Smooth muscle cell (in vitro differentiated cells): ENCODE data around the gene PTTG1. TPM values are rescaled to one million over a fixed set of nuclear protein-coding genes. Genes with fewer than 3 reads are reported as not detected.

ENCODE experiments used
- DNase-seq: peaks from one replicate; lab custom pipeline; 2025; ENCODE audit not compliant: unreplicated experiment; lab: John Stamatoyannopoulos, UW
- H2AFZ ChIP-seq: fragments of 200-600 bp; sonication (generic); 2 replicates; pipeline ENCODE4 v1.6.0; 2016; ENCODE audit warnings: antibody characterized with exemption, low read depth, mild to moderate bottlenecking
- H3F3A ChIP-seq: fragments of 200-600 bp; sonication (generic); 2 replicates; pipeline ENCODE4 v1.6.0; 2017; ENCODE audit warnings: antibody characterized with exemption, low read depth
- H3K27ac ChIP-seq: fragments of 200-600 bp; sonication (generic); 2 replicates; pipeline ENCODE4 v1.5.1; 2016; ENCODE audit warnings: low read depth, mild to moderate bottlenecking
- H3K27me3 ChIP-seq: fragments of 200-600 bp; sonication (generic); 2 replicates; pipeline ENCODE4 v1.6.1; 2016; ENCODE audit warnings: low read depth, mild to moderate bottlenecking
- H3K36me3 ChIP-seq: fragments of 200-600 bp; sonication (generic); 2 replicates; pipeline ENCODE4 v1.5.1; 2016; ENCODE audit warnings: low read depth
- H3K4me1 ChIP-seq: fragments of 200-600 bp; sonication (generic); 2 replicates; pipeline ENCODE4 v1.5.1; 2016; ENCODE audit warnings: low read depth
- H3K4me2 ChIP-seq: fragments of 200-600 bp; sonication (generic); 2 replicates; pipeline ENCODE4 v1.6.0; 2016; ENCODE audit warnings: mild to moderate bottlenecking
- H3K4me3 ChIP-seq: fragments of 200-600 bp; sonication (generic); 2 replicates; pipeline ENCODE4 v1.5.1; 2016; ENCODE audit warnings: mild to moderate bottlenecking
- H3K79me2 ChIP-seq: fragments of 200-600 bp; sonication (generic); 2 replicates; pipeline ENCODE4 v1.6.0; 2016; ENCODE audit warnings: low read depth, mild to moderate bottlenecking
- H3K9ac ChIP-seq: fragments of 200-600 bp; sonication (generic); 2 replicates; pipeline ENCODE4 v1.6.0; 2016; ENCODE audit warnings: low read depth
- H3K9me3 ChIP-seq: fragments of 200-600 bp; sonication (generic); replicated peaks from 2 replicates; pipeline ENCODE4 v1.5.1; 2016; ENCODE audit warnings: low read depth
- H4K20me1 ChIP-seq: fragments of 200-600 bp; sonication (generic); 2 replicates; pipeline ENCODE4 v1.6.0; 2016; ENCODE audit warnings: low read depth
- WGBS: methylation state at CpG from one replicate; pipeline ENCODE4 v1.1.7; 2016; ENCODE audit warnings: low lambda C conversion rate; 5-methylcytosine and 5-hydroxymethylcytosine counted together
- polyA plus RNA-seq: library from polyadenylated mRNA; unstranded; fragments of >200 nt; fragmentation: Nextera tagmentation; extraction: Ambion mirVana; gene quantifications from 2 replicates; pipeline ENCODE4 v1.2.1, GENCODE V29; 2016
- total RNA-seq: library from RNA; depleted of rRNA; stranded (reverse); fragments of >200 nt; gene quantifications from 2 replicates; pipeline ENCODE4 v1.2.3, GENCODE V29; 2014
- TF ChIP-seq, protein P1 (sequence below): fragments of 200-600 bp; sonication (generic); IDR thresholded peaks from 2 replicates; pipeline ENCODE4 v1.5.1; 2017; ENCODE audit warnings: borderline replicate concordance, mild to moderate bottlenecking, antibody characterized with exemption; ENCODE audit not compliant: insufficient read depth, poor library complexity, severe bottlenecking

The PTTG1 gene
- total and polyA plus RNA-seq, 2 experiments from 2014 or later, result 92.3 to 98.7 TPM

DNA sequence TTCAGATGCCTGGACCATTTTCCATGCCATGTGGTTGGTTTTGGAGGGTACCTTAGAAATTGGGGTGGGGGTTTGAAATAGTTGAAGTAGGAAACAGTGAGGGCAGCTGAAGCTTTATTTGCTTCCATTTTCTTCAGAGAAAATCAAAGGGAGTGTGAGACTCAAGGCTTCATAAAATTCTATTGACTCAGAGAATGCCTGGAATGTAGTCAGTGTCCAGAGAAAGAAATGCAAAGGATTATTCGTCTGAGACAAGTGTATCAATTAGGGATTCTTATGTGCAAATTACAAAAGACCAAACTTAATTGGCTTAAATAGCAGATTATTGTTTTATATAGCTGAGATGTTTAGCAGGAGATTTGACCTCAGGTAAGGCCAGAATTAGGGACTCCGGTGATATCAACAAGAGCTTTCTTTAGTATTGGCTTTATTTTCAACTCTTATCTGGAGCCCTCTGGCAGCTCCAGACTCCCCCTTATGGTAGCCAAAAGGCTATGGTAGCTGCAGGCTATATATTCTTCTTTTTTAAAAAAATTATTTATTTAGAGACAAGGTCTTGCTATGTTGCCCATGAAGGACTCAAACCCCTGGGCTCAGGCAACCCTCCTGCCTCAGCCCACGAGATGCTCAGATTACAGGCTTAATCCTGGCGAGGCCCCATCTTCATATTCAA lies 38.9 kb downstream of the PTTG1 start:
- peak overlapping the region; percentile 1 for H3K4me2 ChIP-seq
- H3K79me2 ChIP-seq, result no peaks in the 10 kb centered on the region
- H3K36me3 ChIP-seq, result no peaks in the 10 kb centered on the region
- H2AFZ ChIP-seq, result no peak overlapping the region
- H3K4me1 ChIP-seq, result no peaks in the 10 kb centered on the region
- H3K27ac ChIP-seq, result no peak overlapping the region
- H3K4me3 ChIP-seq, result no peak overlapping the region
- H3K27me3 ChIP-seq, result no peaks in the 10 kb centered on the region
- H3K9me3 ChIP-seq, result no peaks in the 10 kb centered on the region
- TF ChIP-seq, protein P1, sequence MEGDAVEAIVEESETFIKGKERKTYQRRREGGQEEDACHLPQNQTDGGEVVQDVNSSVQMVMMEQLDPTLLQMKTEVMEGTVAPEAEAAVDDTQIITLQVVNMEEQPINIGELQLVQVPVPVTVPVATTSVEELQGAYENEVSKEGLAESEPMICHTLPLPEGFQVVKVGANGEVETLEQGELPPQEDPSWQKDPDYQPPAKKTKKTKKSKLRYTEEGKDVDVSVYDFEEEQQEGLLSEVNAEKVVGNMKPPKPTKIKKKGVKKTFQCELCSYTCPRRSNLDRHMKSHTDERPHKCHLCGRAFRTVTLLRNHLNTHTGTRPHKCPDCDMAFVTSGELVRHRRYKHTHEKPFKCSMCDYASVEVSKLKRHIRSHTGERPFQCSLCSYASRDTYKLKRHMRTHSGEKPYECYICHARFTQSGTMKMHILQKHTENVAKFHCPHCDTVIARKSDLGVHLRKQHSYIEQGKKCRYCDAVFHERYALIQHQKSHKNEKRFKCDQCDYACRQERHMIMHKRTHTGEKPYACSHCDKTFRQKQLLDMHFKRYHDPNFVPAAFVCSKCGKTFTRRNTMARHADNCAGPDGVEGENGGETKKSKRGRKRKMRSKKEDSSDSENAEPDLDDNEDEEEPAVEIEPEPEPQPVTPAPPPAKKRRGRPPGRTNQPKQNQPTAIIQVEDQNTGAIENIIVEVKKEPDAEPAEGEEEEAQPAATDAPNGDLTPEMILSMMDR, result no peak
- H3K9ac ChIP-seq, result no peak overlapping the region
- no peak for DNase-seq
- H4K20me1 ChIP-seq, result no peaks in the 10 kb centered on the region
- H3F3A ChIP-seq, result peaks cover 6% of the 10 kb centered on the region
- WGBS, result 73% methylated on average over 4 of the region's 4 CpGs

DNA sequence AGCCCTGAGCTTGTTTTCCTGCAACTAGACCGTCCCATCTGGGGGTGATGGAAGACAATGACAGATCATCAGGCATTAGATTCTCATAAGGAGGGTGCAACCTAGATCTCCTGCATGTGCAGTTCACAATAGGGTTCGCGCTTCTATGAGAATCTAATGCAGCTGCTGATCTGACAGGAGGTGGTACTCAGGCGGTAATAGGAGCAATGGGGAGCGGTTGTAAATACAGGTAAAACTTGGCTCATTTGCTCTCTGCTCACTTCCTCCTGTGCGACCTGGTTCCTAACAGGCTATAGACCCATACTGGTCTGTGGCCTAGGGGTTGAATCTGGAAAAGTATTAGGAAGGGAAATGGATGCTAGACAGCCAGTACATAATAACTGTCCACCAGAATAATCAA lies 39.7 kb downstream of the PTTG1 start:
- Histone ChIP-seq H3K27me3 (no peaks in the 10 kb centered on the region), H3K4me1 (no peaks in the 10 kb centered on the region), H3F3A (peaks cover 6% of the 10 kb centered on the region), H3K9me3 (no peaks in the 10 kb centered on the region), H3K36me3 (no peaks in the 10 kb centered on the region), H3K4me3 (no peak overlapping the region), H2AFZ (no peak overlapping the region), H3K27ac (no peak overlapping the region), H3K79me2 (no peaks in the 10 kb centered on the region), H3K9ac (no peak overlapping the region), H3K4me2 (no peak overlapping the region), H4K20me1 (no peaks in the 10 kb centered on the region)
- DNase-seq, result no peak
- TF ChIP-seq, protein P1, result no peak
- WGBS, result 82% methylated on average over 6 of the region's 6 CpGs

GRCh38 chr5:160462167-160462566 lies 40.5 kb downstream of the PTTG1 start:
- no peak overlapping the region for H3K4me3 ChIP-seq
- no peaks in the 10 kb centered on the region for H3K4me1 ChIP-seq
- H3K36me3 ChIP-seq, result no peaks in the 10 kb centered on the region
- no peak for DNase-seq
- H2AFZ ChIP-seq, result no peak overlapping the region
- H3K9ac ChIP-seq, result no peak overlapping the region
- peaks cover 6% of the 10 kb centered on the region for H3F3A ChIP-seq
- 73% methylated on average over 2 of the region's 2 CpGs for WGBS
- H4K20me1 ChIP-seq, result no peaks in the 10 kb centered on the region
- H3K27ac ChIP-seq, result no peak overlapping the region
- H3K27me3 ChIP-seq, result no peaks in the 10 kb centered on the region
- TF ChIP-seq, protein P1, result no peak
- H3K79me2 ChIP-seq, result no peaks in the 10 kb centered on the region
- H3K4me2 ChIP-seq, result no peak overlapping the region
- H3K9me3 ChIP-seq, result no peaks in the 10 kb centered on the region

DNA sequence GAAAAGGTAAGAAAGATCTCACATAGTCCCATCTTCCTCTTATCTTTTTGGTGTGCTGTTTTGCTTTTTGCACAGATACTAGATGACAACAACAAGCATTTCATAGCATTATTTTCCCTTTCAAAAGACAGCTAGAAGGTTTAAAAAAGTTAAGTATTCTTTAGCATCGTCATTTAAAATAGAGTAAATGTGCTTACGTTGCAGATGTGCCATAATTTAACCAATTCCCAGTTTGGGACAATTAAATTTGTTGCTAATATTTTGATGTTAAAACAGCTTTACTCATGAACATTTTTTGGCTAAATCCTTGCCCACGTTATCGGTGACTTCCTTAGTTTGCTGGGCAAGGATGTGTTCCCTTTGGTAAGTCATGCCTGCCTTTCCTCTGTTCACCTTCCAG lies 41.6 kb downstream of the PTTG1 start:
- no peak overlapping the region for H3K4me2 ChIP-seq
- H3K9ac ChIP-seq, result no peak overlapping the region

More for the DNA sequence above, 41.6 kb downstream of the PTTG1 start:
- Histone ChIP-seq H3K27ac (no peak overlapping the region), H3K4me3 (no peak overlapping the region), H3K27me3 (no peaks in the 10 kb centered on the region), H2AFZ (no peak overlapping the region), H3K4me1 (no peaks in the 10 kb centered on the region), H4K20me1 (no peaks in the 10 kb centered on the region), H3F3A (peaks cover 6% of the 10 kb centered on the region), H3K79me2 (no peaks in the 10 kb centered on the region), H3K36me3 (no peaks in the 10 kb centered on the region), H3K9me3 (no peaks in the 10 kb centered on the region)
- DNase-seq, result no peak
- TF ChIP-seq, protein P1, result no peak
- WGBS, result 94% methylated on average over 4 of the region's 4 CpGs
